MG63 (cell line): ENCODE measurements around the gene POLR1H. TPM values are rescaled to one million over a fixed set of nuclear protein-coding genes. Genes with fewer than 3 reads are reported as not detected.

Source experiments
- DNase-seq: peaks from one replicate; pipeline ENCODE4 v3.0.0-alpha.2; 2020
- H3K27me3 ChIP-seq: fragments of 250-450 bp; sonication (Bioruptor Pico); 2 replicates; pipeline ENCODE4 v1.5.1; 2020; ENCODE audit warnings: mild to moderate bottlenecking, moderate library complexity
- H3K36me3 ChIP-seq: fragments of 250-450 bp; sonication (Bioruptor Pico); 2 replicates; pipeline ENCODE4 v1.5.1; 2020; ENCODE audit warnings: mild to moderate bottlenecking, moderate library complexity
- H3K4me3 ChIP-seq: fragments of 250-450 bp; sonication (Bioruptor Pico); 2 replicates; pipeline ENCODE4 v1.5.1; 2020; ENCODE audit warnings: mild to moderate bottlenecking, moderate library complexity
- H3K9me3 ChIP-seq: fragments of 250-450 bp; sonication (Bioruptor Pico); 2 replicates; pipeline ENCODE4 v1.5.1; 2020; ENCODE audit warnings: mild to moderate bottlenecking, moderate library complexity
- total RNA-seq: library from RNA; depleted of rRNA; stranded (reverse); fragments of >200 nt; shearing (Covaris generic); gene quantifications from 2 replicates; pipeline ENCODE4 v1.2.3, GENCODE V29; 2014; ENCODE audit warnings: low replicate concordance

The POLR1H gene
- total RNA-seq, 1 experiment from 2014 or later, result 32.9 TPM

DNA sequence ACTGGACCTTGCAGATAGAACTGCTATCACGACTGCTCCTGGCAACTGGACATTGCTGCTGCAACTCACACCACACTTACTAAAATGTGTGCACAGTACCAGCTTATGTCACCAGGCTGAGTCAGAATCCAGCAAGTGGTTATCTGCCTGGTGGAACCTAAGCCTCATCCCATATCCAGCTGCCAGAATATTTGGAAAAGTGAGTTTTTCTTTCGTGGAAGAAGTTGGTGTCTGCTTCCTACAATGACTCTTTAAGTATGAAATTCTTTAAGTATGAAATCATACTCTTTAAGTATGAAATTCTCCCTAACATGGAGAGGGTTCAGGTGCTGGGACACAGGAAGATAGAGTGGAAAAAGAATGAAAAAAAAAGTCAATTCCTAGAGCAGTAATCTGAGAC, 16.4 kb upstream of the POLR1H start:
- Histone ChIP-seq H3K4me3 (no peak overlapping the region), H3K27me3 (no peaks in the 10 kb centered on the region), H3K36me3 (no peaks in the 10 kb centered on the region), H3K9me3 (no peaks in the 10 kb centered on the region)
- DNase-seq, result peak; percentile 56

DNA sequence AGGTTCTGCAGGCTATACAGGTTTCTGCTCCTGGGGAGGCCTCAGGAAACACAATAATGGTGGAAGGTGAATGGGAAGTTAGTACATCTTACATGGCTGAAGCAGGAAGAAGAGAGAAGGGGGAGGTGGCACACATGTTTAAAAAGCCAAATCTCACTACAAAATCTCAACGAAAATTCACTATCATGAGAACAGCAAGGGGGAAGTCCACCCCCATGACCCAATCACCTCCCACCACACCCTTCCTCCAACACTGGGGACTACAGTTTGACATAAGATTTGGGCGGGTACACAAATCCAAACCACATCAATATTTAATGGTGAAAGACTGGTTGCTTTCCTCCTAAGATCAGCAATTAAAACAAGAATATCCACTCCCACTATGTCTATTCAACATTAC, 13.8 kb upstream of the POLR1H start:
- Histone ChIP-seq H3K36me3 (no peaks in the 10 kb centered on the region), H3K27me3 (no peaks in the 10 kb centered on the region), H3K4me3 (no peak overlapping the region), H3K9me3 (no peaks in the 10 kb centered on the region)
- no peak for DNase-seq

DNA sequence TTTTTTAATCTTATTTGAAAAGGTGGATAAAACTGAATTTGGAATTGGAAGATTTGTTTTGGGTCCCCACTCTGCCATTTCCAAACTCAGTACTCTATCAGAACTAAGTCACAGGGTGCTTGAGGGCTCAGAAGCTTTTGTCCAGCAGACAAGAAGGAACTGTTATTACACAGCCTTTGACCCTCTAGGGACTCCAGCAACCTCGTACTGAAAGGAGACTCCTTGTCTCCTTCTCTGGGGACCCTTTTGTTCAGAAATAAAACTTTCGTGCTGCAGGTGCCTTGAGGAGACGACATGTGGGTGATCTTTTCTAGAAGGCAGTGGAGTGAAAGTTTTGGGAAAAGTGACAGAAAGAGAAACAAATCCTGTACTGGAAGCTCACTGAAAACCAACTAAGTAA, 7.4 kb upstream of the POLR1H start:
- Histone ChIP-seq H3K9me3 (no peaks in the 10 kb centered on the region), H3K36me3 (no peaks in the 10 kb centered on the region), H3K4me3 (no peak overlapping the region), H3K27me3 (no peaks in the 10 kb centered on the region)
- no peak for DNase-seq

DNA sequence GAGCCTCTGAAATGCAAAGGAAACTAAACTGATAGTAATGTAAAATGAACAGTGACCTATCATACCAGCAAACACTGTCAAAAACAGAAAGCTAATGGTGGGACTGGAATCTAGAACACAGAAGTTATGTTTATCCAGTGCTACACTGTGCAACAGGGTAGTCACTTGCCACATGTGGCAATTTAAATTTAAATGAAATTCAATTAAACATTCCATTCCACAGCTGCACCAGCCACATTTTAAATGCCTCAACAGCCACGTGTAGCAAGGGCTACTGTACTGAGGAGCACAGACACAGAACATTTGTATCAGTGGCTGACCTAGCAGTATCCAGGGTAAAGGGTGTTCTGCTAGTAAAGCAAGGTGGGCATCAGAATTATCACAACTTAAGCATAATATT, 5.6 kb upstream of the POLR1H start:
- no peak for DNase-seq
- no peaks in the 10 kb centered on the region for H3K36me3 ChIP-seq
- no peaks in the 10 kb centered on the region for H3K9me3 ChIP-seq
- no peaks in the 10 kb centered on the region for H3K27me3 ChIP-seq
- no peak overlapping the region for H3K4me3 ChIP-seq

DNA sequence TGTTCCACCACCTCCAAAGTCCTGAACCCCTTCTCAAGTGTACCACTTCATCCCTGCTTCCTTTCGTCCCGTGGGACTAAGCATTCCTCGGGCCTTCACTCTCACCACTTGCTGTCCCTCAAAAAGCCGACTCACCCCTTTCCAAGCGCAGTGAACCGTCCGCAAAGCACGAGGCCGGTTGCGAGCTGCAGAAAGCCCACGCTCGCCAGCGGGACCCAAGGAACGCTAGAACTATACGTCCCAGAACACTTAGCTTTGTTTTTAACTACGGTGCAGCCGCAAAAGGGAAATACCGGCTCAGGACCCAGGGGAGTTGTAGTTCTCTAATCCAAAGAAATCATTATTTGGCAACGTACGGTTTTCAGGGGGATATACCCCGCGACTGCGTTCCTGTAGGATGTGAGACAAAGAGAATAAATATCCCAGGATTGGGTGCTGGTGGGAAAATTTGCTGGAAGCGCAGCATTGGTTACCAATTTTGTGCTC, 416 bp upstream of the POLR1H start:
- Histone ChIP-seq H3K36me3 (peaks cover 11% of the 10 kb centered on the region; the same call in 1 of the 2 replicates), H3K4me3 (peak overlapping the region; percentile 87), H3K27me3 (no peaks in the 10 kb centered on the region), H3K9me3 (no peaks in the 10 kb centered on the region)
- DNase-seq, result peak; percentile 15

DNA sequence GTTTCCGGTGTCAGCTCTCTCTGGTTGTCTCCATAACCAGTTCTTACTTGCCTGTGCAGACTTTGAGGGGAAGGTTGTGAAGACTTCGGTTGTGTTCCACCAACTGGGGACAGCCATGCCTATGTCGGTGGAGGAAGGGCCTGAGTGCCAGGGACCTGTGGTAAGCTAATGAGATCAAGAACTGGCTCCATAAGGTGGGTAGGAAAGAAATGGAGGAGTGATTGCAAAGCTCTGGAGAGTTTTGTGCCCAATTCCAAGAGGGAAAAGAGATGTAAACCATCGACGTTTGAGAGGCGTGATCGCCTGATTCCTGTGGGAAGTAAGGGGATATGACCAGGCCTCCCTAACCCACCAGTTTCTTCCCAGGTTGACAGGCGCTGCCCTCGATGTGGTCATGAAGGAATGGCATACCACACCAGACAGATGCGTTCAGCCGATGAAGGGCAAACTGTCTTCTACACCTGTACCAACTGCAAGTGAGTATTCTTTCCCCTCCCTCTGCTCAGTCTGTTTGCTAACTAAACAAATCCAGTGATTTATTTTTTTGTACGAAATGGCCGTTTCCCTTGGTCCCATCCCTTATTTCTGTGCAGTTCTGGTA, 893 bp downstream of the POLR1H start:
- Histone ChIP-seq H3K36me3 (peaks cover 14% of the 10 kb centered on the region; the same call in 1 of the 2 replicates), H3K27me3 (no peaks in the 10 kb centered on the region), H3K9me3 (no peaks in the 10 kb centered on the region), H3K4me3 (peak overlapping the region; percentile 87)
- no peak for DNase-seq

DNA sequence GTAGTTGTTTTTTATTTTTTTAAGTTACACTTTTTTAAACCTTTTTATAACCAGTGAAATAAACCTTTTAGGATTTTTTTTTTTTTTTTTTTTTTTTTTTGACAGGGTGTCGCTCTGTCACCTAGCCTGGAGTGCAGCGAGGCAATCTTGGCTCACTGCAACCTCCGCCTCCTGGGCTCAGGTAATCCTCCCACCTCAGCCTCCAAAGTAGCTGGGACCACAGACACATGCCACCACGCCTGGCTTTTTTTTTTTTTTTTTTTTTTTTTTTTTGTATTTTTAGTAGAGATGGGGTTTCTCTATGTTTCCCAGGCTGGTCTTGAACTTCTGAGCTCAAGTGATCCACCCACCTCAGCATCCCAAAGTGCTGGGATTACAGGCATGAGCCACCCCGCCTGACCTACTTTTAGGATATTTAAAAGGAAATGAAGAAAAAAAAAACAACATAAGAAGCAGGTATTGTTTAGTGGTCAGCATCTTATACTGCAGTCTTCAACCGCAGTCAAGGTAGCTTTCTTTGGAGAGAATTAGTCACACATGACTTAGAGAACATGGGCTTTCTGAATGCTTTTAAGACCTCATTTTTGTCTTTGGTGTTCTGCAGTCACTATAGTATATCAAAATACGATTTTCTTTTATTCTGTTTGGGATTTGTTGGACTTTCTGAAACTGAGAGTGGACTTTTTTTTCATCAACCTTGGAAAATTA, 1.6 kb downstream of the POLR1H start:
- H3K36me3 ChIP-seq, result peaks cover 14% of the 10 kb centered on the region; the same call in 1 of the 2 replicates
- peak overlapping the region; percentile 87; the same call in 1 of the 2 replicates for H3K4me3 ChIP-seq
- no peaks in the 10 kb centered on the region for H3K27me3 ChIP-seq
- no peaks in the 10 kb centered on the region for H3K9me3 ChIP-seq
- DNase-seq, result no peak

DNA sequence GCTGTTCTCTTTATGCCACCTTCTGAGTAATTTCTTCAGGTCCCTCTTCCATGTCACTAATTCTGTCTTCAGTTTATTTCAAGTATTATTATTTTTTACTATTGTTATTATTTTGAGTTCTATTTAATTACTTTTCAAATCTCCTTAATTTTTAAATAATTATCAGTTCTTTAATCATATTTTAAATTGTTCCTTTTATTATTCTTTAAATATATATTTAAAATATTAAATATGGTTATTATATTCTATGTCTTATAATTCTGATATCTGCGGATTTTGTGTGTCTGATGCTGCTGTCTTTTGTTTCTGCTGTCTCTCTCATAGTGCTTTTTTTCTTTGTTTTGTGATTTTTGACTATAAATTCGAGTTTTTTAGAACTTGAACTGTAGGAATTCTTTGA, 2.2 kb downstream of the POLR1H start:
- H3K9me3 ChIP-seq, result no peaks in the 10 kb centered on the region
- H3K27me3 ChIP-seq, result no peaks in the 10 kb centered on the region
- H3K36me3 ChIP-seq, result peaks cover 14% of the 10 kb centered on the region; the same call in 1 of the 2 replicates
- H3K4me3 ChIP-seq, result no peak overlapping the region
- DNase-seq, result no peak

DNA sequence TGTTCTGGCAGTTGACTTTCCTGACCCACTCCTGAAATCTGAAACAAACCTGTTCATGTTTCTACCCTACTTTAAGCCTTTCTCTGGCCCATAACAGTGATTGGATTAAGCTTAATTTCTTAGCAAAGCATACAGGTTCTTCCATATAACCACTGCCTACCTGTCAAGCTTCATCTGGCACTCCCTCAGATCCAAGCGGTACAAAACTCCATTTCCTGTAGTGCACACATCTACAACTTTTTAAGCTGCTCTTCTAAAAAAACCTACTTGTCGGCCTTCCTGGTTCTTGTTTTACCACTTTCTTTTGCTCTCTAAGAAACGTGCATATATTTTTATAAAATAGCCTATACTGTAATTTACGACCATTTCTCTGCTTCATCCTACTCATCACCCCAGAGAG, 5.0 kb downstream of the POLR1H start:
- H3K4me3 ChIP-seq, result peak overlapping the region; percentile 67
- no peaks in the 10 kb centered on the region for H3K9me3 ChIP-seq
- DNase-seq, result no peak
- H3K27me3 ChIP-seq, result no peaks in the 10 kb centered on the region
- H3K36me3 ChIP-seq, result peaks cover 14% of the 10 kb centered on the region; the same call in 1 of the 2 replicates

DNA sequence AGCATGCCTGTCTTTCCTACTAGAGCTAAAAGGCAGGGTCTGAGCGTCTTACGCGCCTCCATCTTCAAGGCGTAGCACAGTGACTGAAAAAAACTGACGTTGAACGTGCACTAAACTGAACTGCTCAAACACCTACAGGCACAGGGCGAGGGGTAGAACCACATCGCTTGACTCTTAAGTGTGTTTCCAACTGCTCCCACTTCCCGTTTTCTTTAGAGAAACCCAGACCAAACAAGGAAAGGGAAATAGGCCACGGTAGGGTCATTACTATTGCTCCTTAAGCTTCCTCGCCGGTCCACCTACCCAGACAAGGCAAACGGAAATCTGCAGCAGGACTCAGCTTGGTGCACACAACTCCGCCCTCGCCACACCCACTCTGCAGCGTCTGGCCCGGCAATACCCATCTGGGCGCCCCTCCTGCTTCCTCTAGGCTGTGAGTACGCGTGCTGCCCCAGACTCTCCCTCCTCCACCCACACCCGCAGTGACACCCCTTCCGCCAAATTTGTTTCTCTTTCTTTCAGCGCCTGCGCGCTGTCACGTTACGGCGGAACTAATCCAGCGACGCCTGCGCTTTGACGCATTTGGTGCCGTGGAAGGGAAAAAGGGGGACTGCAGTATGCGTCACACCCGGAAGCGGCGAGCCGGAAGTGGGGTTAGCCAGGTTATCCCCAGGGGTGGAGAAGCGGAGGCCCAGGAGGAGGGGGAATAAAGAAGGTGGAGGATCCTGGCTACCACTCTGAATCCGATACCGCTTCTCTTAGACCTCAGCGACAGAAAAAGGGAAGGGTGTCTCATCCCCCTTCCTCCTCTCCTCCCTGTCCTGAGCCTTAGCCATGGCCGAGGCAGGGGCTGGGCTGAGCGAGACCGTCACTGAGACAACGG, 5.8 kb downstream of the POLR1H start, which contains the start of gene PPP1R11:
PPP1R11 (plus strand) TSS at position 622 of the 883 bp plus-strand sequence; CDS start at position 835, 213 bp downstream.
- Histone ChIP-seq H3K36me3 (peaks cover 14% of the 10 kb centered on the region; the same call in 1 of the 2 replicates), H3K4me3 (peak within 1 kb of the TSS; percentile 67), H3K27me3 (no peaks in the 10 kb centered on the region), H3K9me3 (no peaks in the 10 kb centered on the region)
- peak; percentile 98 for DNase-seq

DNA sequence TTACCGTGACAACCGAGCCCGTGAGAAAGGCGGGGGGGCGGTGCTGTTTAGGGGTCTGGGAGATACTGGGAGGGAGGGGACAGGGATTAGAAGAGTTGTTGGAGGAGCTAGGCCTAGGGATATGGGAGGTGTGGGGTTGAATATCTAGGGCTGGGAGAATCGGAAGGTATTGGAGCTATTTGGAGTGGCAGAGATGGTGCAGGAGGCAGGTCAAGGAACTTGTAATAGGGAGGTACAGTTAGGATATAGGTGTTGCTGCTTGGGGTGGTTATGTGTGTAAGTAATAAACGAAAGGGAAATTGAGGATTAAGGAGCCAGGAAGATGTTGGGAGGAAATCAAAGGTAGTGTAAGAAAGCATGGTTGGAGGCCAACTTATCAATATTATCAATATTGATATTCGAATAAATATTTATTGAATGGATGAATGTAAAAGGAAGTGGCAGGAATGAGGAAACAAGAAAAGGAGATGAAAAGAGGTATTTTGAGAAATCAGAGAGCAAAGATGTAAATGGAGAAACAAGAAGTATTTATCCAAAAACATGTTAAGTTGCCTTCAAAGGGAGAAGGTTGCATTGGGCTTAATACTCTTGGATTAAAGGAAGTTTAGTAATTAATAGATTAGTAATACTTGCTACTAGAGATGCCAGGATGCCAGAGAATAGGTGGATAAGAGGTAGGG, 6.5 kb downstream of the POLR1H start:
- H3K4me3 ChIP-seq, result peak overlapping the region; percentile 67
- DNase-seq, result no peak
- H3K27me3 ChIP-seq, result no peaks in the 10 kb centered on the region
- H3K9me3 ChIP-seq, result no peaks in the 10 kb centered on the region
- H3K36me3 ChIP-seq, result peaks cover 14% of the 10 kb centered on the region; the same call in 1 of the 2 replicates

DNA sequence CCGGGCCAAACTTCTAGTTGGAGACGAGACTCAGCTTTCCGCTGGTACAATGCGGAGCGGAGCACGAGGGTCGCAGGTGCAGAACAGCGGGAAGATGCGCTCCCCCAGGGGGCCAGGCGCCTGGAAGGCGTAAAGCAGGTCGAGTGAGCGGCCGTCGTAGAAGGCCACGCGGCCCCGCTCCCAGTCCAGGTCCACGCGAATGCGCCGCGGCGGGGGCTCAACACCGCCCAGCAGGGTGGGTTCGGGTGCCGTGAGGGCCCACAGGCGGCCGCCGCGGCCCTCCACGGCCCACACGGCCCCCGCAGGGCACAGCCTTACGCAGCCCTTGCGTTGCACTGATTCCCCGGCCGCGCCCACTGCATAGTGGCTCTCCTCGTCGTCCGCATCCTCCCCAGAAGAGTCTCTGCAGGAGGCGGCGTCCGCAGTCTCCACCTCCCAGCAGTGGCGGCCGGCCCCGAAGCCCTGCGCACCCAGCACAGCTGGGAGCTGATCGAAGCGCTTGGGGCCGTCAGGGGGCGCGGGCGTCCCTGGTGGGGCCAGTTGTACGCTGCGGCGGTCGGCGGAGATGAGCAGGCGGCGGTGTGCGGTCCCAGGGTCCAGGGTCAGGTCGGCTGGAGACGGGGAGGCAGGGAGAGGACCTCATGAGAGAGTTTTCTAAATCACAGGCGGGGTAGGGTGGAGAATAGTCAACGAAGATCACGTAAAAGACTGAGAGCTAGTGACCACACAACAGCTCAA, 10.2 kb downstream of the POLR1H start:
- H3K4me3 ChIP-seq, result no peak overlapping the region
- no peaks in the 10 kb centered on the region for H3K27me3 ChIP-seq
- no peaks in the 10 kb centered on the region for H3K9me3 ChIP-seq
- DNase-seq, result no peak
- peaks cover 1% of the 10 kb centered on the region; the same call in 1 of the 2 replicates for H3K36me3 ChIP-seq

DNA sequence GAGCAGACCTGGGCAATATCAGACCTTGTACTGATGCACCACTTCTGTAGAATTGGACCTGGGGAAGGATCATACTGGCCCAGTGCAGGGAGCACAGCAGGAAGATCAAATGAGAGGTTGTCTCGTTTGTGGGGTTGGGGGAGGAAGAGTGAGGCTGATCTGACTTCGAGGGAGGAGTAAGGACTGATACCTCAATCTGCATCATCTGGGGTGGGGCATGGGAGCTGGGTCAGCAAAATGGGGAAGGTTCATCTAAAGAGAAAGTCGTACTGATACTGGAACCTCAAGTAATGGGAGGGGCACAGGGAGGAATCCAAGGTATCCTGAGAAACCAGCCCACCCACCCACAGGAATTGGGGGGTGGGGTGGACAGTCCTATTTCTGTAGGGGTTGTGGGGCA, 10.8 kb downstream of the POLR1H start:
- Histone ChIP-seq H3K27me3 (no peaks in the 10 kb centered on the region), H3K9me3 (no peaks in the 10 kb centered on the region), H3K36me3 (no peaks in the 10 kb centered on the region; the same call in 1 of the 2 replicates), H3K4me3 (no peak overlapping the region)
- DNase-seq, result no peak

DNA sequence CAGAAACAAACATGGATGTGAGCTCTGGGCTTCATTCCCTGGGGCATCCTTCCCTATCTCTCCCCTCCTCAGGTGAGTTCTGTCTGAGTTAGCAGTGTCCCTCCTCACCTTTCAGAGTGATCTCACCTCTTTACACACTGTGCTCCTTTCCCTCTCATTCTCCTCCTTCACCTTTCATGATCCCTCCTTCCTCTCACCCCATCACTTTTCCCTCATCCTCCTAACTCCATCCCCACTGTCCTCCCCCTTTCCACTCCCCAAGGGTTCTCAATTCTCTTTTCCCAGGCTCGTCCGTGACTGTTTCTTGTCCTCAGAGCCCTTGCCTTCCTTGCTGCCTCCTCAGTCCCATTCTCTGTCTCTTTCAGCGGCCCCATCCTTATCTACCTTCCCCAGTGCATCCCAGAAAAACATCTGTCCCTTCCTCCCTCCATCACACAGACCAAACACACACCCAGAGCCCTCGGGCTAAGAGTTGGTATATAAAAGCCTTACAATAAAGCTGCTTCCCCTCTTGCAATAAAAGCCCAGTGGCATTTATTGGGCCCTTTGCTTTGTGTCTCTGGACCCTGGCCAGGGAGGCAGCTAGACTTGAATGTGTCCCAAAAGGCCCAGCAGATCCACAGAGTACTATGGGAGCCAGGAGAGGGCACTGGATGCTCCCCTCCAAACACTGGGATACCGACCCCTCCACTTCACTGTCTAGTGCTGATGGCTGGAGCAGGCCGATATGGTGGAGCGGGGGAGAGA, 12.6 kb downstream of the POLR1H start:
- Histone ChIP-seq H3K36me3 (no peaks in the 10 kb centered on the region), H3K27me3 (no peaks in the 10 kb centered on the region), H3K4me3 (no peak overlapping the region), H3K9me3 (no peaks in the 10 kb centered on the region)
- DNase-seq, result no peak
